Measurements from ENCODE around the gene SLC26A2. TPM values are rescaled to one million over a fixed set of nuclear protein-coding genes. Genes with fewer than 3 reads are reported as not detected.

SLC26A2 gene
- total RNA-seq, 1 experiment from 2014 or later: 43.9 TPM

DNA sequence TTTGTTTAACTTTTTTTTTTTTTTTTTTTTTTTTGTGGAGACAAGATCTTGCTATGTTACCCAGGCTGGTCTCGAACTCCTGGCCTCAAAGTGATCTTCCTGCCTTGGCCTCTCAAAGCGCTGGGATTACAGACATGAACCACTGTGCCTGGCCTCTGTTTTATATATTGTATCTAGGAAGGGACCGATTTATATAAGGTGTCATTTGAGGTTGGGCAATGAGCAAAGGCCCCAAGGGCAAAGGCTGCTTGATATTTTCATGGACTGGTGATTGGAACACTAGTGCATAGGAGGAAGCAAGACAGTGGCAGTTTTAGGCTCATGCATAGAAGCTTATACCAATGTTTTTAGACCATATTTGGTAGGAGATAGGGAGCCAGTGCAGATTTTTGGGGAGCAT is 3.2 kb downstream of the SLC26A2 start:
- H3K4me1 Mint-ChIP-seq (ENCODE audit: low read depth, unreplicated experiment): peaks cover 32% of the 10 kb centered on the region
- no peaks in the 10 kb centered on the region for H3K9me3 Mint-ChIP-seq (ENCODE audit: unreplicated experiment)
- H3K27me3 Mint-ChIP-seq (ENCODE audit: insufficient read depth, unreplicated experiment): no peaks in the 10 kb centered on the region
- H3K36me3 Mint-ChIP-seq (ENCODE audit: insufficient read depth, unreplicated experiment): peaks cover 22% of the 10 kb centered on the region
- TF ChIP-seq CTCF (IDR thresholded peaks at IDR 0.05; ENCODE audit: insufficient read depth in 1 of 2, low read depth in 1 of 2, low read length in 1 of 2, severe bottlenecking in 1 of 2, unreplicated experiment in 1 of 2): no peak
- H3K27me3 ChIP-seq (replicated peaks; ENCODE audit: control insufficient read depth, insufficient read depth, low read length): no peaks in the 10 kb centered on the region
- H3K9me3 ChIP-seq: no peaks in the 10 kb centered on the region
- POLR2A ChIA-PET: no interaction called here
- no peak overlapping the region for H3K4me3 Mint-ChIP-seq (ENCODE audit: unreplicated experiment)
- no peak for DNase-seq
- H3K36me3 ChIP-seq (ENCODE audit: control insufficient read depth, insufficient read depth, low read length): peaks cover 3% of the 10 kb centered on the region
- no peak overlapping the region for H3K27ac Mint-ChIP-seq (ENCODE audit: unreplicated experiment)
- intact Hi-C loops (cut with micrococcal nuclease; ENCODE audit: unreplicated experiment): loop anchor here (10.0 kb wide), 1 partner anchor 329 kb away; no protein-coding TSS in a partner anchor
- H3K4me1 ChIP-seq: peaks cover 12% of the 10 kb centered on the region
- CTCF ChIA-PET: no interaction called here
- H3K4me3 ChIP-seq (ENCODE audit: low read depth, low read length): no peak overlapping the region
- no TSS peak for BruUV-seq (replicated peaks)

GRCh38 chr5:149966946-149967345 is 6.4 kb downstream of the SLC26A2 start:
- peaks cover 12% of the 10 kb centered on the region for H3K4me1 ChIP-seq
- TF ChIP-seq CTCF (IDR thresholded peaks at IDR 0.05; ENCODE audit: insufficient read depth in 1 of 2, low read depth in 1 of 2, low read length in 1 of 2, severe bottlenecking in 1 of 2, unreplicated experiment in 1 of 2): no peak
- no peak overlapping the region for H3K4me3 ChIP-seq (ENCODE audit: low read depth, low read length)
- H3K4me3 Mint-ChIP-seq (ENCODE audit: unreplicated experiment): no peak overlapping the region
- peaks cover 2% of the 10 kb centered on the region for H3K36me3 ChIP-seq (ENCODE audit: control insufficient read depth, insufficient read depth, low read length)
- no peaks in the 10 kb centered on the region for H3K27me3 Mint-ChIP-seq (ENCODE audit: insufficient read depth, unreplicated experiment)
- H3K27ac Mint-ChIP-seq (ENCODE audit: unreplicated experiment): no peak overlapping the region
- no peak for DNase-seq
- no peaks in the 10 kb centered on the region for H3K27me3 ChIP-seq (replicated peaks; ENCODE audit: control insufficient read depth, insufficient read depth, low read length)
- H3K9me3 ChIP-seq: no peaks in the 10 kb centered on the region
- no TSS peak for BruUV-seq (replicated peaks)
- peaks cover 4% of the 10 kb centered on the region for H3K36me3 Mint-ChIP-seq (ENCODE audit: insufficient read depth, unreplicated experiment)
- H3K9me3 Mint-ChIP-seq (ENCODE audit: unreplicated experiment): no peaks in the 10 kb centered on the region
- ChIA-PET POLR2A (no interaction called here), CTCF (no interaction called here)
- peaks cover 18% of the 10 kb centered on the region for H3K4me1 Mint-ChIP-seq (ENCODE audit: low read depth, unreplicated experiment)
- intact Hi-C loops (cut with micrococcal nuclease; ENCODE audit: unreplicated experiment): loop anchor here (10.0 kb wide), 1 partner anchor 332 kb away; no protein-coding TSS in a partner anchor

DNA sequence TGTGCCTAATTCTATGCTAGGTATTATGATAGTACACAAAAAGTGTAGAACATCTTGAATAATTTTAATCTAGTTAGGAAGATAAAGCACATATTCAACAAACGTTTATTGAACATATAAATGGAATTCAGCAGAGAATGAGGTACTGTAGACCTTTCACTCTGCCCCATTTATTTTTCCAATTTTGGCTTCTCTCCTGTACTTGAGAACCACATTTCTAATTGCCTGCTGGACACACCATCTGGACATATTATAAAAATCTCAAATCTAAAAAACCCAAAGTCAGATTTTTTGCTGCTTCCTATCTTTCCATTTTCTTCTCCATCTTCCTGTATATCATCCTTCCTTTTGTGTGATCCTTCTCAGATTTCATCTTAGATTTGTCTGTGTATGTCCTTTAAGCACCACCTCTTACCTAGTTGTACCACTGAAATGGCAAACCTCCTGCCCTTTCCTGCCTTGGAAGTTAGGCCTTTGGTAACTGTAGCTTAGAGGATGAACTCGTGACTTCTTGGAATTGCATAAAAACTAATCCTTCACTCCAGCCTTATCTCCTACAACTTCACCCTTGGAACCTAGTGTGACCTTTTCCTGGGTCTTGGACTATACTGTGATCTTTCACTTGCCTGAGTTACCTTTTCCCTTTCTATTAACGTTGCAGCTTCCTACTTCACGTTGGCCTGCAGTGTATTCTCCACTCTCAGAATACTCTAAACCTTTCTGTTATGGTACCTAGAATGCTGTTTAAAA is 8.8 kb downstream of the SLC26A2 start:
- Mint-ChIP-seq H3K9me3 (ENCODE audit: unreplicated experiment) (no peaks in the 10 kb centered on the region), H3K4me3 (ENCODE audit: unreplicated experiment) (no peak overlapping the region), H3K27me3 (ENCODE audit: insufficient read depth, unreplicated experiment) (no peaks in the 10 kb centered on the region), H3K36me3 (ENCODE audit: insufficient read depth, unreplicated experiment) (no peaks in the 10 kb centered on the region), H3K4me1 (ENCODE audit: low read depth, unreplicated experiment) (peaks cover 7% of the 10 kb centered on the region), H3K27ac (ENCODE audit: unreplicated experiment) (no peak overlapping the region)
- DNase-seq: no peak
- no peaks in the 10 kb centered on the region for H3K27me3 ChIP-seq (replicated peaks; ENCODE audit: control insufficient read depth, insufficient read depth, low read length)
- ChIA-PET POLR2A (no interaction called here), CTCF (no interaction called here)
- H3K4me1 ChIP-seq: peaks cover 12% of the 10 kb centered on the region; the same call in 1 of the 2 replicates
- intact Hi-C loops (cut with micrococcal nuclease; ENCODE audit: unreplicated experiment): loop anchor here (10.0 kb wide), 1 partner anchor 335 kb away; no protein-coding TSS in a partner anchor
- BruUV-seq (replicated peaks): no TSS peak
- no peak overlapping the region for H3K4me3 ChIP-seq (ENCODE audit: low read depth, low read length)
- H3K9me3 ChIP-seq: no peaks in the 10 kb centered on the region
- no peak for TF ChIP-seq CTCF (IDR thresholded peaks at IDR 0.05; ENCODE audit: insufficient read depth in 1 of 2, low read depth in 1 of 2, low read length in 1 of 2, severe bottlenecking in 1 of 2, unreplicated experiment in 1 of 2)
- no peaks in the 10 kb centered on the region; the same call in 1 of the 2 replicates for H3K36me3 ChIP-seq (ENCODE audit: control insufficient read depth, insufficient read depth, low read length)

All from Caco-2 (cell line).